ENCODE measurements around the gene PRDM15. TPM values are rescaled to one million over a fixed set of nuclear protein-coding genes. Genes with fewer than 3 reads are reported as not detected.
"Not testable (repeated sequence)": the region's sequence is repeated elsewhere in the genome, so short reads cannot be mapped to it uniquely, and the experiment has no call there.

Gene PRDM15
- total and polyA plus RNA-seq, 4 donors: 1.2 to 5.7 (median 2.1) TPM

DNA sequence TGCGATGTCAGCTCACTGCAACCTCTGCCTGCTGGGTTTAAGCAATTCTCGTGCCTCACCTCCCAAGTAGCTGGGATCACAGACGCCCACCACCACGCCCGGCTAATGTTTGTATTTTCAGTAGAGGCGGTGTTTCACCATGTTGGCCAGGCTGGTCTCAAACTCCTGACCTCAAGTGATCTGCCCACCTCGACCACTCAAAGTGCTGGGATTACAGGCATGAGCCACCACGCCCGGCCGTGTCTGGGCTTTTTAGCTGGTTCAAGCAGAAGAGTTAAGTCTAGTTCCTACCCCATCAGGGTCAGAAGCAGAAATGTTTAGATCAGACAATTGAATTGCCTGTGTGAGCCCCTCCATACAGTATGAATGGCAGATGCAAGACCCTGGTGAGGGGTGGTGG lies 84.5 kb downstream of the PRDM15 start:
- Histone ChIP-seq H3K9me3 (ENCODE audit: control insufficient read depth in 4 of 4, low read length in 3 of 4) (peaks cover 0 to 10% (median 3%) of the 10 kb centered on the region in 4 donors), H3K4me1 (ENCODE audit: control insufficient read depth in 4 of 4, insufficient read depth in 4 of 4, low read length in 3 of 4) (no peaks in the 10 kb centered on the region), H3K9ac (ENCODE audit: low read depth in 1 of 2, low read length in 2 of 2) (no peak overlapping the region), H3K27me3 (ENCODE audit: control insufficient read depth in 4 of 4, insufficient read depth in 4 of 4, low read length in 3 of 4) (peaks cover 0 to 3% (median 0%) of the 10 kb centered on the region in 4 donors), H3K27ac (ENCODE audit: low read depth in 1 of 2, low read length in 2 of 2) (no peak overlapping the region), H3K4me3 (ENCODE audit: low read depth in 1 of 3, low read length in 3 of 3) (no peak overlapping the region), H3K36me3 (ENCODE audit: control insufficient read depth in 4 of 4, insufficient read depth in 3 of 4, low read depth in 1 of 4, low read length in 3 of 4) (peaks cover 0 to 4% (median 2%) of the 10 kb centered on the region in 4 donors)
- WGBS: 88% methylated on average over 10 of the region's 10 CpGs
- no peak for DNase-seq (ENCODE audit: low spot score)
- TF ChIP-seq FOXA2 (IDR thresholded peaks at IDR 0.05) (no peak), FOXA1 (IDR thresholded peaks at IDR 0.05) (no peak), YY1 (IDR thresholded peaks at IDR 0.05) (no peak), HNF4G (IDR thresholded peaks at IDR 0.05) (no peak), REST (IDR thresholded peaks at IDR 0.05) (no peak)
- TF ChIP-seq, protein P1, sequence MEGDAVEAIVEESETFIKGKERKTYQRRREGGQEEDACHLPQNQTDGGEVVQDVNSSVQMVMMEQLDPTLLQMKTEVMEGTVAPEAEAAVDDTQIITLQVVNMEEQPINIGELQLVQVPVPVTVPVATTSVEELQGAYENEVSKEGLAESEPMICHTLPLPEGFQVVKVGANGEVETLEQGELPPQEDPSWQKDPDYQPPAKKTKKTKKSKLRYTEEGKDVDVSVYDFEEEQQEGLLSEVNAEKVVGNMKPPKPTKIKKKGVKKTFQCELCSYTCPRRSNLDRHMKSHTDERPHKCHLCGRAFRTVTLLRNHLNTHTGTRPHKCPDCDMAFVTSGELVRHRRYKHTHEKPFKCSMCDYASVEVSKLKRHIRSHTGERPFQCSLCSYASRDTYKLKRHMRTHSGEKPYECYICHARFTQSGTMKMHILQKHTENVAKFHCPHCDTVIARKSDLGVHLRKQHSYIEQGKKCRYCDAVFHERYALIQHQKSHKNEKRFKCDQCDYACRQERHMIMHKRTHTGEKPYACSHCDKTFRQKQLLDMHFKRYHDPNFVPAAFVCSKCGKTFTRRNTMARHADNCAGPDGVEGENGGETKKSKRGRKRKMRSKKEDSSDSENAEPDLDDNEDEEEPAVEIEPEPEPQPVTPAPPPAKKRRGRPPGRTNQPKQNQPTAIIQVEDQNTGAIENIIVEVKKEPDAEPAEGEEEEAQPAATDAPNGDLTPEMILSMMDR (IDR thresholded peaks at IDR 0.05; ENCODE audit: low read depth, low read length, missing input control): no peak

DNA sequence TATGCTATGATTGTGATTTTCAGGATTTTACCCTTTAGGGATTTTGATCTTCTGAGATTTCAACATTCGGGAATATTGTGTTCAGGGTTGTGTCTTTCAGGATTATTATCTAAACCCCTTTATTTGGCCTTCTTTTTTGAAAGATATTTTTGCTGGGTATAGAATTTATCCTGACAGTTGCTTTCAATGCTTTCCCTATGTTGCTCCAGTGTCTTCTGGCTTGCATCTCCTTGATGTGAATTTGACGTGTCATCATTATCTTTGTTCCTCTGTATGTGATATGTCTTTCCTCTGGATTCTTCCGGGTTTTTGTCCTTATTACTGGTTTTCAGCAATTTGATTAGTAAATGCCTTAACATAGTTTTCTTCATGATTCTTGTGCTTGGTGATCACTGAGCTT lies 86.4 kb downstream of the PRDM15 start:
- DNase-seq (ENCODE audit: low spot score): no peak
- Histone ChIP-seq H3K36me3 (ENCODE audit: control insufficient read depth in 4 of 4, insufficient read depth in 3 of 4, low read depth in 1 of 4, low read length in 3 of 4) (no peaks in the 10 kb centered on the region), H3K9ac (ENCODE audit: low read depth in 1 of 2, low read length in 2 of 2) (no peak overlapping the region), H3K27me3 (ENCODE audit: control insufficient read depth in 4 of 4, insufficient read depth in 4 of 4, low read length in 3 of 4) (peaks cover 0 to 3% (median 0%) of the 10 kb centered on the region in 4 donors), H3K4me3 (ENCODE audit: low read depth in 1 of 3, low read length in 3 of 3) (no peak overlapping the region), H3K27ac (ENCODE audit: low read depth in 1 of 2, low read length in 2 of 2) (no peak overlapping the region), H3K4me1 (ENCODE audit: control insufficient read depth in 4 of 4, insufficient read depth in 4 of 4, low read length in 3 of 4) (no peaks in the 10 kb centered on the region), H3K9me3 (ENCODE audit: control insufficient read depth in 4 of 4, low read length in 3 of 4) (peaks cover 0 to 10% (median 3%) of the 10 kb centered on the region in 4 donors)
- 89% methylated on average over 3 of the region's 3 CpGs for WGBS
- TF ChIP-seq GABPA (IDR thresholded peaks at IDR 0.05 in 1 of 2, conservative IDR thresholded peaks at IDR 0.05 in 1 of 2) (no peak), HNF4G (IDR thresholded peaks at IDR 0.05) (no peak), RXRA (IDR thresholded peaks at IDR 0.05) (no peak)

DNA sequence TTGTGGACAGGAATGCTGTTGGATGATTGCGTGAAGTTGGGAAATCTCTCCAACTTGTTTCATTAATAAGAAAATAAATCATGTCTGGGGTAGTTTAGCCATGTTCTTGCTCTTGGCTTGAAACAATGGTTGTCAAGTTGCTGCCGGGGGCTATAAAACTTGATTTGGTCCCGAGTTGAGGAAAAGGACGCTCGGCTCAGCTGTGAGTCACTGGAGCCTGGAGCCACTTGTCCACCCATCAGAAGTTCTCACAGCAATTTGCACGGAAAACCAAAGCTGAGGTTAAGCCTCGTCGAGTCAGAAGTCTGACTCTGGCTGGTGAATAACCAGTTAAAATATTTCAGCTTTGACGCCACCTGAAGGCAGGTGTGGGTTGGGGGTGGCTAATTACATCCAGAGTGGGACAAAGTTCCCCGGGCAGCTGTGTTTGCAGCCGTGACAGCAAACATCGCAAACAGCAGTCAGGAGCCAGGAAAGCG lies 92.6 kb downstream of the PRDM15 start:
- Histone ChIP-seq H3K4me1 (ENCODE audit: control insufficient read depth in 4 of 4, insufficient read depth in 4 of 4, low read length in 3 of 4) (no peaks in the 10 kb centered on the region), H3K36me3 (ENCODE audit: control insufficient read depth in 4 of 4, insufficient read depth in 3 of 4, low read depth in 1 of 4, low read length in 3 of 4) (no peaks in the 10 kb centered on the region), H3K27ac (ENCODE audit: low read depth in 1 of 2, low read length in 2 of 2) (no peak overlapping the region), H3K9me3 (ENCODE audit: control insufficient read depth in 4 of 4, low read length in 3 of 4) (peaks cover 0 to 2% (median 0%) of the 10 kb centered on the region in 4 donors), H3K9ac (ENCODE audit: low read depth in 1 of 2, low read length in 2 of 2) (no peak overlapping the region), H3K27me3 (ENCODE audit: control insufficient read depth in 4 of 4, insufficient read depth in 4 of 4, low read length in 3 of 4) (peaks cover 0 to 12% (median 2%) of the 10 kb centered on the region in 4 donors), H3K4me3 (ENCODE audit: low read depth in 1 of 3, low read length in 3 of 3) (no peak overlapping the region)
- DNase-seq (ENCODE audit: low spot score): no peak
- TF ChIP-seq GABPA (IDR thresholded peaks at IDR 0.05 in 1 of 2, conservative IDR thresholded peaks at IDR 0.05 in 1 of 2): no peak
- no peak for TF ChIP-seq YY1 (IDR thresholded peaks at IDR 0.05)
- 48% methylated on average over 13 of the region's 13 CpGs for WGBS

DNA sequence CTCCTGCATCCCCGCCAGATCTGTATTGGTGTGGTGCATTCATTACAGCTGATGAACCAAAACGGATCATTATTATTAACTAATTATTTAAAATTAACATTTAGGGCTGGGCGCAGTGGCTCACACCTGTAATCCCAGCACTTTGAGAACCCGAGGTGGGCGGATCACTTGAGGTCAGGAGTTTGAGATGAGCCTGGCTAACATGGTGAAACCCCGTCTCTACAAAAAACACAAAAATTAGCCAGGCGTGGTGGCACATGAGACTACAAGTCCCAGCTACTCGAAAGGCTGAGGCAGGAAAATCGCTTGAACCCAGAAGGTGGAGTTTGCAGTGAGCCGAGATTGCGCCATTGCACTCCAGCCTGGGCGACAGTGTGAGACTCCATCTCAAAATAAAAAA lies 93.9 kb downstream of the PRDM15 start:
- not testable (repeated sequence) for H3K4me1 ChIP-seq (ENCODE audit: control insufficient read depth in 4 of 4, insufficient read depth in 4 of 4, low read length in 3 of 4); H3K27ac ChIP-seq (ENCODE audit: low read depth in 1 of 2, low read length in 2 of 2); H3K9me3 ChIP-seq (ENCODE audit: control insufficient read depth in 4 of 4, low read length in 3 of 4); H3K4me3 ChIP-seq (ENCODE audit: low read depth in 1 of 3, low read length in 3 of 3); H3K9ac ChIP-seq (ENCODE audit: low read depth in 1 of 2, low read length in 2 of 2); H3K36me3 ChIP-seq (ENCODE audit: control insufficient read depth in 4 of 4, insufficient read depth in 3 of 4, low read depth in 1 of 4, low read length in 3 of 4); DNase-seq (ENCODE audit: low spot score)
- 87% methylated on average over 12 of the region's 12 CpGs for WGBS
- peaks cover 0 to 12% (median 2%) of the 10 kb centered on the region in 4 donors for H3K27me3 ChIP-seq (ENCODE audit: control insufficient read depth in 4 of 4, insufficient read depth in 4 of 4, low read length in 3 of 4)

Data from liver (tissue), 9 donors.